AG08396 (cell line): ENCODE results near the gene CUBN.

Source experiments
- DNase-seq: peaks from one replicate; pipeline ENCODE4 v3.0.0; 2012; ENCODE audit warnings: low spot score, mixed read lengths

The CUBN gene

DNA sequence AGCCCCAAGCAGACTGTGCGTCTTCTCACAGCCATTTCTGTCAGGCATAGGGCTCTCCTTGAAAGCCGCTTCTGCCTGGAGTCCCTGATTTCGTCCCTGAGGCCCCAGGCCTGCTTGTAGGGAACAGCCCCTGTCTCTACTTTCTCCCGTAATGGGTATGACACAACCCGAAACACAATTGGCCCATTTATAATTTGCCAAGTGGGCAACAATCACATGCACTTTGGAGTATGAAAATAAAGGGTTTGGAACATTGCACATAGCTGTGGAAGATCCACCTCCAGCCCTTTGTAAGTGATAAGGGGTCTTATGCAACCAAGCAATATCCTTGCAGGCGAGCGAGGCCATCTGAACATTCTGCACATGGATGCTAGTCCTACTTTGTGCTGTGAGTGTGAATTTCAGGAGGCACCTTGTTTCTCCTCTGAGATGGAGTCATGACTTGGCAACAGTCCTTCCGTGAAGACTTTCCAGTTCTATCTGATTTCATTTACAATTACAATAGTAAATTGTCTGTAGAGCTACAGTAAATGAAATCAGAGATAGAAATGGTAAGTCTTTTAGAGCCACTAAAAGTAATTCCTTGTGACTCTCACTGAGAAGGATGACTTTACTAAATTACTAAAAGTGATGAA lies 141.5 kb downstream of the CUBN start:
- DNase-seq = no peak

DNA sequence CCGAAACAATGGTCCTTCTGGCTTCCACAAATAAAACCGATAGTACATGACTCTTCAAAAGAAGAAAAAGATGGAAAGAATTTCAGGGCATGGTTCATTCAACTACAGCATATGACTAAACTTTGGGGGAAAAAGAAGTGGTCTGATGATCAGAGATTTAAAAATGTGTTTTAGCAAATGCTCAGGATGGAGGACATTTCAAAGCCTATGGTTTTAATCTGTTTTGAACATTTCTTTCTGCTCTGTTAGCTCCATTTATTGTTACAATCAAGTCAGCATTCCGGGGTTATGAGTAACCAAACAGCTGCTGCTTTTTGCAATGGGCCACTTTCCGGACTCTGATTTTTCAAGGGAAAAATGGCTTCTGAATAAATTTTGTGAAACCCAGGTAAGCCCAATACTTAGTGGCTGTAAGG lies 142.4 kb downstream of the CUBN start:
- no peak for DNase-seq

DNA sequence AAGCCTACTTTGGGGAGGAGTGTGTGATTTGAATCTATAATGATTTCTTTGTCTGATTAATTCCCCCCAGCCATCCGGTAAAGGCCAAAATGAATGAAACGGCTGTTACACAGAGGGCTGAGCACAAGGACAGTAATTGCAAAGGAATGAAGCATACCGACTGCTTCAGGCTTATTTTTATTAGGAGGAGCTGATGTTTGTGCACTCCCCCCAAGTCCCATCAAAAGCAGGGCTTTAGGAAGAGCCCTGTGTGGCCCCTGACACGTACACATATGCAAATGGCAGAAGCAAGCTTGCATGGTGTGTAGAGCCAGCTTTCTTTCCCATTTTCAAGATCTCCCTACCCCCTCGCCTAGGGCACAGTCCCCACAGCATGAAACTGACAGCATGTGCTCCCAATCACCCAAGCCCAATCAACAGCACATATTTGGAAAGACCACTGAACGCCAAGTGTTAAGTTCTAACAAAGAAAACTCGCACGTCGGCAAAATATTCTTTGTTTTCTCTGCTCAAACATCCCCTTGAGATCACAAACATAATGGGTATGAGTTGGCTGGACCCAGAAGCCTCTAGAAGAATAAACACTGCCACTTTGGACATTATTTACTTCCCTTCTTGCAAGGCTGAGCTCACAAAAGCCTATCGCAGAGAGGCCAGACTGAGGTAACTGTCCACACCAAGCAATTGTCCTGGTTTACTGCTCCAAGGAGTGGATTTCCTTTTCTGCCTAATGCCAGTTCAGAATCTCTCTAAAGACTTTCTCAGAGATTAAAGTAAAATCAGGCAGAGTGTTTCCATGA lies 143.0 kb downstream of the CUBN start:
- DNase-seq = peak; percentile 43

DNA sequence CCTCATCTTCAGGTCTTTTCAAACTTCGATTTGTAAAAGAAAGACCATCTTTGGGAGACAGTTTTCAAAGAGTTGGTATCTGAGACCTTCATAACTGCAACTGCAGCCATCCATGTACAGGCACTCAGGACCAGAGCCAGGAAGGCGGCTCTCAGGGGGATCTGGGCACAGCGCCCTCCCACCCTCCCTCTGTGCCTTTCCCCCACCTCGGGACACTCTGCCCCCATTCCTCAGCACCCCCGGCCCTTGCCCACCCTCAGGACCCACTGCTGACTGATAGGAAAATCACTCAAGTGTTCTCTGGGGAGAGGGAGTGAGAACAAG lies 143.6 kb downstream of the CUBN start:
- no peak for DNase-seq

DNA sequence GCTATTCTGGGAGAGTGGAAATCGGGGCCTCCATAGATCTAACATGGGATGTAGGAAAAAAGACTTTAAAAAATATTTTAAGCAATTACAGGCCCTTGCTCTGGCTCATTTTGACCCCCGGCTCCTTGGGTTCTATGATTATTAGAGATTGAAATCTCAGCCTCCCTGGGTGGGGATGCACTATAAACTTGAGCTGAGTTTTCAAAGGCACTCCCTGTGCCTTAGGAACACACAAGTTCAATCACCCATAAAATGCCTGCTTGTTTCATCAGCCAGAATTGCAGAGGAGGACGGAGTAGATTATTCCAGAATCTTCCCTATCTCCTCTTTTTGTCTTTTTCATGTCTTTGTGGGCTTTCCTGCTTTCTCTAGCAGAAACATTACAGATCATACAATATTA lies 145.4 kb downstream of the CUBN start:
- no peak for DNase-seq

DNA sequence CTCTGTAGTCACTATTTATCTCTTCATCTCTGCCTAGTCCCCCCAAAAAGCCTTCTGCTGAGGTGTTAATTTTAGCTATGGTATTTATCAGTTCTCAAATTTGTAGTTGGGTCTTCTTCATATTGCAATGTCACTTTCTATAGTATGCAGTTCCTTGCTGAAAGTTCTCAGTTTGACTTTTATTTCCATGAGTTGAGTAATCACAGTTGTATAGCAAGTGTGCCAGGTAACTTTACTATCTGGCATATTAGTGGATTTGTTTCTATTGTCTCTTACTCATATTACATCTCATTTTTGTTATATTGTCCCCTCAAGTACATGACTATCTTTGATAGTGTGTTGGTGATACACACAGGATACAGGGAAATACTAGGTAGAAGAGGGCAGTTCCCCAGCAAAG lies 152.8 kb downstream of the CUBN start:
- no peak for DNase-seq

DNA sequence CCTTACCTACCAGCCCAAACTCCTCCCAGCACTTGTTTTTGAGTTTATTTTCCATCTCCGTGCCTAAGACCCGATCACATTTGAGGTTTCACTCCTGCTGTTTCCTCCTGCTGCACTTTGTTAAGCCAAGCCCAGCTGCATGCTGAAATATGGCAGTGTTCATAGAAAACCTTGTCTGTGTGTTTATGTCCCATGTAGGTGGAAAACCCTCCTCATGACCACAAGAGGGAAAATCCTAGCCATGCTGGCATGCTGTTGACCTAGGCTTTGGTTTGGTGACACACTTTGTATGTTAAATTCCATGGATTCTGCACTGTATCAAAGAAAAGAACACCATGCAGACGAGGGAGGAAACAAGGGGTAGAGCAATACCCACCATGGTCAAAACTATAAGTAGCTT lies 154.4 kb downstream of the CUBN start:
- DNase-seq = no peak

DNA sequence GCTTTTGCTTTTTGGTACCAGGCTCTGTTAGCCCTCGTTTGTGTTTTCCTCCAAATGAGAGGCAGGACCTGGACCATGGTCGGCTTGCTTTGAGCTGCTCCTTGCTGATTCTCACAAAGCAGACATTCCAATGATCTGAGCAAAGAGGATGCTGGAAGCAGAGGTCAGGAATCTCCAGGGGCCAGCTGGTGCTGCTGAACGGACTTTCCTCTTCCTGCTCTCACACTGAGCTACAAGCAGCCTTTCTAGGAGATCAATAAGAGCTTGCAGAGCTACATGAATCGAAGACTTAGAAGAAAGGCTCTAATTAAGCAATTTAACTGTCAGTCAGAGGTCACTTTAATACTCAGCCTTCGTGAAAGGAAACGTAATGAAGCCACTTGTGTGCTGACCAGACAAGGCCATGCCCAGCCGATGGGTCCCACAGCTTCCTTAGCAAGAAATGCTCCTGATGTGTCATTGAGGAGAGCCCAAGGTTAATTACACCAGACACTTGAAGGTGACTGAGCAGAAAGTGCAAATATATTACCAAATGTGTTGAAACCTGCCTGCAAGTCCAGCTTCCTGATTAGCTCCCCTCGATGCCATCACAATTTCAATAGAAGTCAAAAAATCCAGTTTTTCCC lies 161.1 kb downstream of the CUBN start:
- peak; percentile 80 for DNase-seq

DNA sequence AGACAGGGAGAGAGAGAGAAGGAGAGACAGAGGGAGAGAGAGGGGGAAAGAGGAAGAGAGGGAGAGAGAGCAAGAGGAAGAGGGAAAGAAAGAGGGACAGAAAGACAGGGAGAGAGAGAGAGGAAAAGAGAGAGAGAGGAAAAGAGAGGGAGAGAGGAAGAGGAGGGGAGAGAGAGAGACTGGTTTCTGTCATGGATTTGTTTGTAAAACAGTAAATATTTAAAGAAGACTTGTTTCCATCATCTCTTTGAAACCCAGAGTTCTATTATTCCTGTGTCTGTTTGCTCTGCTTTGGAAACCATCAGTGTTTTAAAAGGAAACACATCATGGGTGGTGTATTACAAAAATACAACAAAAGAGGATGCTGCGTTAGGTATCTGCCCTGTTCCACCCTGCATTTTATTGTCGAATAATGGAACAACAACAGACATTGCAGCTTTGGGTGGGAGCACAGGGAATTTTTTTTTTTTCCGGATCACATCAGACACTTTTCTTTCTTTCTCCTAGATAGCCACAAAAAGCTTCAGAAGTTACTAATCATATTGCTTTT lies 161.7 kb downstream of the CUBN start:
- DNase-seq = no peak

DNA sequence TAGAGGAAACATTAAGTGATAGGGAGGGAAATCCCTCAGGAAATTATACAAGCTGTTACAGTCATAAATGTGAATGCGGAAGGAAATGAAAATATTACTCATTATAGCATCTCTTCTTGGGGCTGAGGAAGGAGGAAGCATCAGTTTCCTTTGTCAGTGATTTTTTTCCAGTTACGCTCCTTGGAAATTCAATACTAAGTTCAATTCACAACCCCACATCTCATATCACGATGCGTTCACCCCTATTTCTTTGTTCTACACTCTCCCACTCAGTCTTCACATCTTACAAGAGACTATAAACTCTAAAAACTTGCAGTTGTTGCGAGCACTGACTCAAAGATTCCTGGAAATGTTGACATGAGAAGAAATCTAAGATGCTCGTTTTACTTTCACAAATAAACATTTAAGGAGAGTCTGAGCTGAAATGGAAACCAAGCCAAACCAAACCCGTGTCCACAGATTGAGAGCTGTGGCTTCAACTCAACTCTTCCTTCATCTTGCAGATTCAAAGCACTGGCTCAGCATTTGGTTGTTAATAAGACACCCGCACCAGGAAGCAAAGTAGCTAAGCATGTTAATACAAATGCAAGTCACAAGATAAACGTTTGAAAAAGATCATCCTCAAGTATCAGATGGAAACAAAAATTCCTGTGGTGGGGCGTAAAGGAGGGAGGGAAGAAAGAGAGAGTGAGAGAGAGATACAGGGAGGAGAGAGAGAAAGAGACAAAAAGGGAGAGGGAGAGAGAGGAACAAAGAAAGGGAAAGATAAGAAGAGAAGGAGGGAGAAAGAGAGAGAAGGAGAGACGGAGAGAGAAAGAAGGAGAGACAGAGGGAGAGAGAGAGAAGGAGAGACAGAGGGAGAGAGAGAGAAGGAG lies 162.4 kb downstream of the CUBN start:
- DNase-seq = peak; percentile 39

DNA sequence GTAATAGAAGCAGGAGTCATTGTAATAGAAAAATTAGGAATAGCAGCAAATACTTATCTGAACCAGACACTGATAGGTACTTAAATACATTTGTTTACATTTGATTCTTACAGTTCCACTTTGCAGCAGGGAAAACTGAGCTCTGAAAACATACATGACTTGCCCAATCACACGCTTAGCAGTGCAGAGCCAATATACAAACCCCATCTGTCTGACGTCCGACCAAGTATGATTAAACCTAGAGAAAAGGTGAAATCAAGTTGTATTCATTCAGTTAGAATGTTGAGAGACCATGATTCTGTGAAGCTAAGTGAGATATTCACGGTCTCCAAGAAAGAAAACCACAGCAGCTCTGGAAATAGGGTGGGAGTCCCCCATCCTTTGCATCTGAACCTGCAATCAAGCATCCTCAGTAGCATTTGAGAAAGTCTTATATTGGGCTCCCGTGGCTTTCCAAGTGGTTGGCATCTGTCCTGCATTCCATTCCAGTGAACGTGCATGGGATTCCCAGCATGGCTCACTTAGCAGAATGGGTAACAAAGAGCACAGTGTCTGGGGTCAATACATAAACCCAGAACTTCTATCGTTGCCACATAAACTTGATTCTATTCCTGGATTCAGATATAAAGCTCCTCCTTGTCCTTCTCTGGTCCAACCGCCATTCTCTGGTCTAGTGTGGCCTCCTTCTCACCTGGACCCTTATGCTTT lies 163.7 kb downstream of the CUBN start:
- DNase-seq = peak; percentile 80

DNA sequence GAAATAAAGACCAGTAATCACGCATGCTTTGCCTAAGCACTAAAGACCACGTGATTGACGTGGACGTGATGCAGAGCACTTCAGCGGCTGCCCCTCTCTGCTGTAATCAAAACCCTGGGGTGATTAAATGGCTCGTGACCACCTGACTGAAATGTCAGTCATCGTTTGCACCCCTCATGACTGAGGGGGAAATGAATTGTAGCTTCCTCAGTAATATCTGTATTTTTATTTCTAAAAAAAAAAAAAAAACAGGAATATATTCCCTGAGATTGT lies 164.3 kb downstream of the CUBN start:
- DNase-seq = no peak

DNA sequence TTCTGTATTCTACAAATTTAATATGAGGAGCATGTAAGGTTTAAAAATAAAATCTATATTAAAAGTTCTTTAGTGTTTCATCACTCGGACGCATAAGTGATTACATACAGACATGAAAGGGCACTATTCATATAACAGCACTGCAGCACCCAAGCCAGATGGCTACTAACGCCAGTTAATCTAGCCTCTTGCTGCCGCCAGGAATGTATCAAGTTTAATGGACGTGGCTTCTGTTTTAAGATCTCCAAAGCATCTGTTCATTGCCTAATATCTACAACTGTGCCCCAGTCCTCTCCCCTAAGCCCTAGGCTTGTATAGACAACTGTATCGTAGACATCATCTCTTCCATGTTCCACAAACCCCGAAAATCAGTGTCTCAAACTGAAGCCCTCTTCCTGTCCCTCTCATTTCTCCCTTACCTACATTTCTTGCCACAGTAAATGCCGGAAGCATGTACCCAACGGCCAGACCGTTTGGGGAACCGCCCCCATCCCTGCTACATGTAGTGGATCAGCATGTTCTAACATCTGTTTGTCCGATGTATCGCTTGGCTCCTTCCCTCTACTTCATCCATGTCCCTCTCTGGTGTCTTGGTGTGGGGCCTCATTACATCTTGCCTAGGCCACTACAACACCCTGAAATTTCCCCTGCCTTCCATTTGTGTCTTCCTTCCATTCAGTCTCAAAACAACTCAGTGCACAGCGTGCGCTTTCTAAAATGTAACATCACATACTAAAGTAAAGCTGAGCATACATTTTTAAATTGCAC lies 164.9 kb downstream of the CUBN start:
- DNase-seq = no peak

DNA sequence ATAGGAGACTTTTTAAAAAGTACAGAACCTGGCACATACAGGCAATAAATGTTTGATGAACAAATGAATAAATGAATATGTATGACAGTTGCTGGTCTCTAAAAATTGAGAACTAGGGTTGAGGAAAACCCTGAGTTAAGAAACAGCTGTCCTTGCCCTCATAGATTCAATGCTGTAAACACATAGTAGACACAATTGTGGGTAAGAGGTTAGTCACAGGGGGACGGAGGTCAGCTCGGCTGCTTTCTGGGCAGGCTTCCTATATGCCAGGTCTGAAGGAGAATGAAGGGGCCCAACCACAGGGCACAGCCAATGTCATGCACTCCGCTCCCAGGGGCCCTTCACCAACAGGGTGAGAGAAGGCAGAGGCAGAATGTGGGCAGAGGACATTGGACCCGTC lies 169.1 kb downstream of the CUBN start:
- DNase-seq = no peak

DNA sequence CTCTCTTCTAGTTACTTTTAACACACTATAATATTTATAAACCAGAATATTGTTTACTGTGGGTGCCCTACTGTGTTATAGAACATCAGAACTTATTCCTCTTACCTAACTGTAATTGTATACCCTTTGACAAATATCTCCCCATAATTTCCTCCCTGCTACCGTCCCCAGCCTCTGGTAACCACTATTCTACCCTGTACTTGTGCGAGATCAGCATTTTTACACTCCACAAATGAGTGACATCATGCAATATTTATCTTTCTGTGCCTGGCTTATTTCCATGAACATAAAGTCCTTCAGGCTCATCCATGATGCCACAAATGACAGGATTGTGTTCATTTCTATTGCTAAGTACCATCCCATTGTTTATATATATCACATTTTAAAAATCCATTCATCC lies 172.6 kb downstream of the CUBN start:
- DNase-seq = no peak

DNA sequence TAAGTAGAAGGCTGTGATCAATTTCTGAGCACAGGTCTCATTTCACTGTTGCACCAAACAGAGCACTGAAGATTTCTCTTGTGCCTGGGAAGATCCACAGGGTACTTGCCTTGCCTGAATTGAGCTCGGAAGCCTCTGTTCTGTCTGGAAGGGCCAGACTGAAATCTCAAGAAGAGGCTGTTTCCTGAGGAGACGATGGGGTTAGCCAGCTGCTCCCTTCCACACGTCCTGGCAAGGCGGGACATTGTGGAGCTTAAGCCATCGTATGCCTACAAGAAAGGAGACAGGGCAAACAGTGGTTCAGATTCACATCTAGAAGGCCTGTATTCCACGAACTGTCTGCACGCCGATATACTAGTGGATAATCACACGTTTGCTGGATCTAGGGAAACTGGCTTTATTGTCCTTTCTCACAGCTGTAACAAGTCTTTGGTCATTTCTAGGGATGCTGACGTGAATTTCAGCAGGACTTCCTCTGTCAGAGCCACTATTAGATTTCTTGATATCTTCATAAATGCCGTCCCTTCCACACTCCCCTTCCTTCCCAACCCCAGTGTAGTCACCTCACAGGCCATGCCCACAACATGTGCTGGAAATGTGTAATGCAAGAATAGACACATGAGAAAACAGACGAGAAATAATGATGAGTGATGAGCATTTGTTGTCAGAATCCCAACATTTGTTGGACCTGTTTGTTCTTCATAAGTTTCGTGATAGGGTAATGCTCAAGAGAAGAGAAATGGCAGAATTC lies 175.2 kb downstream of the CUBN start:
- no peak for DNase-seq

DNA sequence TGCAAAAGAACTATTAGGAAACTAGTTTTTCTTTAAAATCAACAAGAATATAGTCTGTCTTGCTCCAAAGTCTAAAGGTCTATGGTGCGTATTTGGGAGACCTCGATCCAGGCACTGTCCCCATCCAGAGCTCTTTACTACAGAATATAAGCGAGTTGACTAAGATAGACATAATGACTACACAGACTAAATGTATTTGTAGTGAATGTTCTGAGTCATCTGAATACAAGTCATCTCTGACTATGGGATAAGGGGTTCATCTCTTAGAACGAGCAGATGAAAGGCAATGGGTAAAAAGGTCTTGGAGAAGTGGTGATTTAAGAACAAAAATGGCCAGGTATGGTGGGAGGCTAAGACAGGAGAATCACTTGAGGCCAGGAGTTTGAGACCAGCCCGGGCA lies 176.3 kb downstream of the CUBN start:
- no peak for DNase-seq

DNA sequence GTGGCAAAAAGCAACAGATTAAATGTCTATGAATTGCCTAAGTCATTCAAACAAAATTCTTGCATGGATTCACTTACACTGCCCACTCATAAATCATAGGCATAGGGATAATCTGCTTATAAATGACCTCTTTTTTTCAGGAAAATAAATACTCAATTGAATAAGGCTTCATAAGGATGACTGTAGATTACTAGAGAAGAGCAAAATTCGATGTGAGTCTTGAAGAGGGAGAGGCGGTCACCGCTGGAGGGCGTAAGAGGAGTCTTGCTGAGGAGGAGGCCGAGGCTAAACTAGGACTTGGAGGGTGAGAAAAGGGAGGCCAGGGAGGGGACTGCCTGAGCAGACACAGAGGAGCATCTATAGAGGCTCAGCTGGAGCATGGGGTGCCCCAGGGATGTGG lies 177.0 kb downstream of the CUBN start:
- no peak for DNase-seq

DNA sequence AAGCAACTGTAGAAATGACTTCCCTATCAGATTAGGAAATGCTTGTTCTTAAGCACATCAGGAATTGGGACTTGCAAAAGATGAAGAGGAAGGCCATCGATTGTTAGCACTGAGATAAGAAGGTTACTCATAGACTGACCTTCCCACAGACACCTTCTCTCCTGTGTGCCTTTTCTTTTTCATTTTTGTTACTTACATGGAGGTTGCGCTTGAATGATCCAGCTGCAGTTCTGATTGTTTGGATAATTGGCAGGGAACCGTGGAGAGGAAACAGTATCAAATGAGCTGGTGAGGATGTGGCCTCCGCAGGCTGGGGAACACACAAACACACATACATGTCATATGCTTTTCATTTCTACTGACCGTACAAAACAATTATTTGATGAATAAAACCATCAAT lies 177.5 kb downstream of the CUBN start:
- no peak for DNase-seq
